NCI-H2196 treated with DMSO at 0.1 percent for 48 hours (cell line): ENCODE results near the gene ASTE1.
A peak's percentile ranks its signal among the peaks of the same experiment; 100 is the strongest.
"Not testable (repeated sequence)": the region's sequence is repeated elsewhere in the genome, so short reads cannot be mapped to it uniquely, and the experiment has no call there.

Experiments
- DNase-seq: peaks from one replicate; lab custom pipeline; 2025; ENCODE audit not compliant: unreplicated experiment; lab: John Stamatoyannopoulos, UW

ASTE1 gene

DNA sequence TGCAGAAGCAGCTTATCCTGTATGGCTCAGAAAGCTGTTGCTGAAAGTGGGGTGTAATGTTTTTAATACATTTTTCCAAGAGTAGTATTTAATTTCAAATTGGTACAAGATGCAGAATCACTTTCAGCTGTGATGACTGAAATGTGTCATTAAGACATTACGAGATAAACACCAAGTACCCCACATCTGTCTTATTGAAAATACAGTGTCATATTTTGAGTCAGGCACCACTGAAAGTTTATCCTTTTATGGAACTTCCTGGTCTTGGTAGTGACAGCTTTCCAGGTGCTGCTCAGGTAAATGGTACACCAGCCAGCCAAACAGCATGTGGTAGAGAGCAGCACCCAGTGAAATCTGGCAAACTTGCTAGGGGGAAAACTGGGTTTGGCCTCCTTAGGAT, 16.9 kb downstream of the ASTE1 start:
- no peak for DNase-seq

DNA sequence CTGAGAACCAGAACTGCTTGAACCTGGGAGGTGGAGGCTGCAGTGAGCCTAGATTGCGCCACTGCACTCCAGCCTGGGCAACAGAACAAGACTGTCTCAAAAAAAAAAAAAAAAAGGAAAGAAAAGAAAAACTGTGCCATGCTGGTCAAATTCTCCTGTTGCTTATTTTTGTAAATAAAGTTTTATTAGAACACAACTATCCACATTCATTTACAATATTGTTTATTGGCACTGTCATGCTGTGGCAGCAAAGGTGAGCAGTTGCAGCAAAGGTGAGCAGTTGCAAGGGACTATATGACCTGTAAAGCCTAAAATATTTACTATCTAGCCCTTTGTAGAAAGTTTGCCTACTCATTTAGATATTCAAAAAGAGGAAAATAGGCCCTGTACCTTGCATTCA, 18.3 kb downstream of the ASTE1 start:
- no peak for DNase-seq

DNA sequence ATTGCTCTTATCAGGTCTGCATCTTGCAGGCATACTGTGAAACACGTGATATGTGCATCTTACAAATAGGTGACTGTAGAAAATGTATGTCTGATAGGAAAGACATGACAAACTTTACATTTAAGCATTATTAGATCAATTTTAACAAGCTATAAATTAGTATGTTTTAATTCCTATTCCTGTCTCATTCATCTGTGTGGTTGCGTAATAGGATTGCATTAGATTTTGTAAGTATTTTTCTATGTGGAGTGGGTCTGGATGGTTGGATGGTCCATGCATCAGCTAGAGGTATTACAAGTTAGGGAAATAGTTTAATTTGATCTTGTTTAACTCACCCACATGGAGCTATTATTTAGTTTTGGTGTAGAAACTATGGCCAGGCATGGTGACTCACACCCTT, 18.8 kb downstream of the ASTE1 start:
- no peak for DNase-seq

DNA sequence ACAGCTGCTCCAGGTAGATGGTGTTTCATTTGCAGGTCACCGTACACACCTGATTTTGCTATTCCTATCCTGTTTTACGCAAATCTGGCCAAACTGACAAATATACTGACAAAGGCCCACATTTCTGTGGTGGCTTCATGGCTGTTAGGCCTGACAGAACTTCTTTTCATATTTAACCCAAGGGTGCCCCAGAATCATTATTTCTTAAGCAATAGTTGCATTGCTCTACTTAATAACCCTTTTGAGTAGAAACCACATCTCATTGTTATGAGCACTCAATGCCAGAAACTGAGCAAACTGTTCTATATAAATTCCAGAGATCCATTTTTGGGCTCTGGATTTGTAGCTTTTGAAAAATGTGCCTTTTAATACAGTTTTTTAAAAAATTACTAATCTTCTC, 19.4 kb downstream of the ASTE1 start:
- DNase-seq = no peak

DNA sequence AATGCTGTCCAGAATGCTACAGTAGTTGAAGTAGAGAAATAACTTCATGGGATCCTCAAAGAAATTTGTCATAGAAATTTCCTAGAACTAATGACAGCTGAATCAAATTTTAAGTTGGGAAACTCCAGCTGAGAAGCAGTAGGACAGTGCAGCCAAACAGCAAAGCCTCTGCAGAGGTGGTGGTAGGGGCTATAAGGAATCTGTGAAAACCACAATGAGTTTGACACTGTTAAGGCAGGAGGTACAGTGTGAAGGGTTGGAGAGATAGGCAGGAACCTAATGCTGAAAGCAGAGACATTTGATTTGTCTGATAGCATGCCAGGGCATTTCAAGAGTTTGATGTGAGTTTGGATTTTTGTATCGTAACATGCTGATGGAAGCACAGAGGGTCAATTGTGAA, 22.0 kb downstream of the ASTE1 start:
- DNase-seq = no peak

- DNase-seq = no peak
These were observed 25.6 kb downstream of the ASTE1 start for GRCh38 chr3:131001071-131001470.

DNA sequence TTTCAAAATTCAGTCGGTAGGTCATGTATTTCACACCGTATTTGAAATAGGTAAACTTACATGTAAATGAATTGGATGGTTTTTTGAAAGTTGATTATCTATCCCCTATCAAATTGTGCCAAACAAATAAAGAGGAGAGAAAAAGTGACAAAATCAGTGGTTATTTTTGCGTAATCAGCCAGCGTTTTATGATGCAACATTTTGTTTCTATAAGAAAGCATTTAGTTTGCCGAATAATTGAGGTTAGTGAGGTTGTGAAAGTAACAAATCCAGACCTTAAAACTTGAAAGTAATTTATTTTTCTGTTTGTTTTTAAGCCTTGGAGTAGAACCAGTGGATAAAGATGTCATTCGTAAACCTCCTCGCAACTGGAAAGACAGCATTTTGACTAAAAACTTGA, 29.3 kb downstream of the ASTE1 start:
- no peak for DNase-seq

GRCh38 chr3:130992344-130992743, 34.3 kb downstream of the ASTE1 start:
- peak; percentile 12 for DNase-seq

DNA sequence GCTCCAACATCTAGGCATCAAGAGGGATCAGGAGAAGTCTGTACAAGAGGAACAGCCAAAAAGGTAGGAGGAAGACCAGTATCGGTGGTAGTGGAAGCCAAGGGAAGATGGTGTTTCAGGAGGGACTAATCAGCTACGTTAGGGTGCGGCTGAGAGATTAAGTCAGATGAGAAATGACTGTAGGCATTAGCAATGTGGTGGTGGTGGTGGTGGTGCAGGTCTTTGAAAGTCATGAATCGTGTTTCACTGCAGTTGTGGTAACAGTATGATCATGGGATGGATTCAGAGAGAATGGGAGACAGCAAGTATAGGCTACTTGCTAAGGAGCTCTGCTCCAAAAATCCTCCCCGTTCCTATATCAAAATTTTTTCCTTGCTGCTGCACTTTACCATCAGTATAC, 35.5 kb downstream of the ASTE1 start:
- DNase-seq = no peak

GRCh38 chr3:130990282-130990681, 36.3 kb downstream of the ASTE1 start:
- no peak for DNase-seq

DNA sequence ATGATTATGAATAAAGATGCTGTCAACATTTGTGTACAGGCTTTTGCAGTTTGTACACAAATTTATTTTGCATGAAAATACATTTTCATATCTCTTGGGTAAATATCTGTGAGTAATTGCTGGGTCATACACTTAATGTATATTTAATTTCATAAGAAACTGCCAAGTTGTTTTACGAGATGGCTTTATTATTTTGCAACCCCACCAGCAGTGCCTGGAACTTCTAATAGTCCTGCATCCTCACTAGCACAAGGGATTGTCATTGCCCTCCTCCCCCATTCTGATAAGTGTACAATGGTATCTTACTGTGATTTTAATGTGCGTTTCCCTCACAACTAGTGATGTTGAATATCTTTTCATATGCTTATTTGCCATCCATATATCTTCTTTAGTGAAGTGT, 45.2 kb downstream of the ASTE1 start:
- DNase-seq = no peak

DNA sequence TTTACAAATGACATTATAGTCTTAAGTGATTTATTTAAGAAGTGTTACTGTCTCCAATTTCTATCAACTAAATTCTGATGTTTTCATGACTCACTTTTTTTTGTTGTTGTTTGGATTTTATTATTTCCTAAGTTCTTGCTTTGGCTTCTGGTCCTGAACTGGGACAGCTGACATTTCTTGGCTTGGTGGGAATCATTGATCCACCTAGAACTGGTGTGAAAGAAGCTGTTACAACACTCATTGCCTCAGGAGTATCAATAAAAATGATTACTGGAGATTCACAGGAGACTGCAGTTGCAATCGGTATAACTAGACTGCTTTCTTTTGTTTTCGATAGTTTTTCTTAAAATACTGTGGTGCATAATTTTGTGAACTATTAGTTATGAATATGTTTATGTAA, 47.5 kb downstream of the ASTE1 start:
- no peak for DNase-seq

DNA sequence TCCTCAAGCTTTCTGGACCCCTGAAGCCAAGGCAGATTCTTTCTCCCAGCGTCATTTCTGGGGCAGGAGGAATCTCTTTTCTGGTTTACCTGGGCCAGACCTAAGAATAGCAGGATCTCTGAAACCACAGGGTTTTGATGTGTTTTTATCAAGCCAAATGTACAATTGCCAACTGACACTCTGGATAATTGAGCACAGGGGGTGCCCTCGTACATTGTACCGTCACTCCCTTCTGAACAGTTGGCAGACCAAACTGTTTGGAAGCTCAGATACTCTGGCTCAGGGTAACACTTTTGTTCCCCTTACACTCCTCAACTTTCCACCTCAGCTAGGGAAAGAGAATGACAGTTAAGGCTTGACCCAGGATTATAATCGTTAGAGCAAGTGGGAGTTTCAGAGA, 49.9 kb downstream of the ASTE1 start:
- DNase-seq = no peak

DNA sequence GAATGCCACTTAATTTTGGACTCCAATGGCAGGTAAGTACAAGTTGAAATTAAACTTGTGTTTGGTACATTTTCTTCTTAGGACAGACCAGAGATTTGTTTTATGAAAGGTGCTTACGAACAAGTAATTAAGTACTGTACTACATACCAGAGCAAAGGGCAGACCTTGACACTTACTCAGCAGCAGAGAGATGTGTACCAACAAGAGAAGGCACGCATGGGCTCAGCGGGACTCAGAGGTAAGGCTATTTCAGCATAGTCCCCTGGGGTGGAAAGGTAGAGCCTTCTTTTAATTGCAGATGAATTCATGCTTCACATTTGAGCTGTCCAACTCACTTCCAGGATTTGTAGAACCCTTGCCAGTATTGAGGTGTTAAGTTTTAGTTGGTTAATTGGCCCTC, 51.4 kb downstream of the ASTE1 start:
- no peak for DNase-seq

GRCh38 chr3:130974201-130974600, 52.4 kb downstream of the ASTE1 start:
- DNase-seq = no peak

GRCh38 chr3:130973406-130973805, 53.2 kb downstream of the ASTE1 start:
- no peak for DNase-seq

DNA sequence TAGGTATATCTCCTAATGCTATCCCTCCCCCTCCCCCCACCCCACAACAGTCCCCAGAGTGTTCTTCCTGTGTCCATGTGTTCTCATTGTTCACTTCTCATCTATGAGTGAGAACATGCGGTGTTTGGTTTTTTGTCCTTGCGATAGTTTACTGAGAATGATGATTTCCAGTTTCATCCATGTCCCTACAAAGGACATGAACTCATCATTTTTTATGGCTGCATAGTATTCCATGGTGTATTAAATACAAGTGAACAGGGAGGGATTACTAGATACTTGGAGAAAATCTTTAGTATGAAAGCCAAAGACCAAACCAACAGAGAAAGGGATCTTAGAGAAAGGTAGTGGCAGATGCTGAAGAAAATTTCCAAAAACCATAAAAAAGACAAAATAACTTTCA, 54.0 kb downstream of the ASTE1 start:
- not testable (repeated sequence) for DNase-seq

GRCh38 chr3:130971208-130971607, 55.4 kb downstream of the ASTE1 start:
- no peak for DNase-seq

- no peak for DNase-seq
These were observed 57.0 kb downstream of the ASTE1 start for GRCh38 chr3:130969621-130970020.

- DNase-seq = no peak
These were observed 58.4 kb downstream of the ASTE1 start for GRCh38 chr3:130968221-130968620.

- DNase-seq = no peak
These were observed 59.3 kb downstream of the ASTE1 start for GRCh38 chr3:130967281-130967680.

DNA sequence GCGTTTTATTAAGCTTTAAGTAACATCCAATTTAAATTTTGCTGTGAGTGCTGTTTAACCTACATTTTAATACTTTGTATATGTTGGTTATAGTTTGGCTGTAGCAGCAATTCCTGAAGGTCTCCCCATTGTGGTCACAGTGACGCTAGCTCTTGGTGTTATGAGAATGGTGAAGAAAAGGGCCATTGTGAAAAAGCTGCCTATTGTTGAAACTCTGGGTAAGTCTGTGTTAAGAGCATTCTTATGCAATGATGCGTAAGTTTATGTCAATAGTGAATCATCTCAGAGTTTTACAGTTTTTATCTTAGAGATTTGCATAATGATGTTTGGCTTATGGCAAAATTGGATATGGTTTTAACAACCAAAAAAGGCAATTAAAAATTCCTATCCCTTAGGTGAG, 62.7 kb downstream of the ASTE1 start:
- no peak for DNase-seq
